IMR-90 (cell line): ENCODE results near the gene PHF21A. TPM values are rescaled to one million over a fixed set of nuclear protein-coding genes. Genes with fewer than 3 reads are reported as not detected.
A peak's percentile ranks its signal among the peaks of the same experiment; 100 is the strongest.

Experiments used
- ATAC-seq: fragments of 200-7000 bp; cut with Tn5 transposase; 2 replicates; pipeline ENCODE4 v1.9.1; 2020; ENCODE audit warnings: low read depth, mild to moderate bottlenecking, moderate library complexity
- BruUV-seq: library from RNA; stranded (reverse); fragments of 400-500 nt; replicated peaks from 2 replicates; lab custom pipeline; 2021; lab: Mats Ljungman, UMichigan
- CTCF ChIA-PET: fragments of 300-600 bp; formaldehyde crosslinking; extraction: SDS; loops from one replicate; lab custom pipeline; 2021; ENCODE audit warnings: antibody characterized with exemption; lab: Yijun Ruan, JAX
- POLR2A ChIA-PET: fragments of 300-600 bp; sonication (Branson Sonifier 250); formaldehyde crosslinking; loops from one replicate; lab custom pipeline; 2022; ENCODE audit warnings: antibody characterized with exemption; ENCODE audit not compliant: unreplicated experiment; lab: Charles Lee
- DNase-seq: peaks from one replicate; pipeline ENCODE4 v3.0.0; 2013
- H2AFZ ChIP-seq: replicated peaks from 2 replicates; pipeline ENCODE3; 2013; ENCODE audit warnings: low read length, mild to moderate bottlenecking; ENCODE audit not compliant: poor library complexity
- H2AK5ac ChIP-seq: 2 replicates; pipeline ENCODE4 v1.6.1; 2013; ENCODE audit warnings: low read depth, low read length, inconsistent platforms
- H2AK9ac ChIP-seq: replicated peaks from 2 replicates; pipeline ENCODE3; 2013; ENCODE audit warnings: mild to moderate bottlenecking, low read depth, low read length, moderate library complexity; ENCODE audit not compliant: poor library complexity
- H2BK120ac ChIP-seq: 2 replicates; pipeline ENCODE4 v1.6.1; 2013; ENCODE audit warnings: low read depth, low read length, inconsistent platforms
- H2BK15ac ChIP-seq: 3 replicates; pipeline ENCODE4 v1.6.1; 2013; ENCODE audit warnings: low read depth, low read length, inconsistent platforms
- H2BK20ac ChIP-seq: 2 replicates; pipeline ENCODE4 v1.6.1; 2013; ENCODE audit warnings: low read depth, mild to moderate bottlenecking, inconsistent platforms, low read length, moderate library complexity
- H2BK5ac ChIP-seq: 2 replicates; pipeline ENCODE4 v1.6.1; 2013; ENCODE audit warnings: mild to moderate bottlenecking, low read depth, low read length, inconsistent platforms; ENCODE audit not compliant: poor library complexity, severe bottlenecking
- H3K14ac ChIP-seq: replicated peaks from 2 replicates; pipeline ENCODE4 v1.6.1; 2013; ENCODE audit warnings: low read depth, low read length, inconsistent platforms
- H3K18ac ChIP-seq: 2 replicates; pipeline ENCODE4 v1.6.1; 2013; ENCODE audit warnings: low read depth, low read length, control low read depth
- H3K23ac ChIP-seq: 2 replicates; pipeline ENCODE4 v1.6.1; 2013; ENCODE audit warnings: low read depth, low read length, inconsistent platforms
- H3K27ac ChIP-seq: 2 replicates; pipeline ENCODE4 v1.5.1; 2013; ENCODE audit warnings: mild to moderate bottlenecking, control low read depth, low read length; ENCODE audit not compliant: insufficient read depth
- H3K27me3 ChIP-seq: 2 replicates; pipeline ENCODE4 v1.6.1; 2013; ENCODE audit warnings: low read length; ENCODE audit not compliant: control insufficient read depth, insufficient read depth
- H3K36me3 ChIP-seq: 2 replicates; pipeline ENCODE4 v1.6.1; 2013; ENCODE audit warnings: low read length, mixed read lengths; ENCODE audit not compliant: control insufficient read depth, insufficient read depth
- H3K4ac ChIP-seq: 2 replicates; pipeline ENCODE4 v1.6.1; 2013; ENCODE audit warnings: low read depth, low read length, inconsistent platforms
- H3K4me1 ChIP-seq: 2 replicates; pipeline ENCODE4 v1.6.1; 2013; ENCODE audit warnings: low read length, mixed read lengths; ENCODE audit not compliant: control insufficient read depth, insufficient read depth
- H3K4me2 ChIP-seq: 2 replicates; pipeline ENCODE4 v1.6.1; 2013; ENCODE audit warnings: low read depth, mild to moderate bottlenecking, control low read depth, low read length, moderate library complexity
- H3K4me3 ChIP-seq: 2 replicates; pipeline ENCODE4 v1.5.1; 2013; ENCODE audit warnings: low read depth, mild to moderate bottlenecking, control low read depth, low read length, moderate library complexity; ENCODE audit not compliant: insufficient read depth
- H3K56ac ChIP-seq: 2 replicates; pipeline ENCODE4 v1.6.1; 2013; ENCODE audit warnings: low read length, inconsistent platforms; ENCODE audit not compliant: insufficient read depth; ENCODE audit errors: extremely low read depth
- H3K79me1 ChIP-seq, 2 experiments: 2 replicates each; pipeline ENCODE4 v1.6.1; 2013; ENCODE audit warnings: low read length in 2 of 2, inconsistent platforms in 1 of 2, low read depth in 1 of 2
- H3K9ac ChIP-seq: 2 replicates; pipeline ENCODE4 v1.6.1; 2013; ENCODE audit warnings: low read depth, low read length, control low read depth
- H3K9me1 ChIP-seq: 2 replicates; pipeline ENCODE4 v1.6.1; 2013; ENCODE audit warnings: low read length, inconsistent platforms; ENCODE audit not compliant: insufficient read depth
- H3K9me3 ChIP-seq: 2 replicates; pipeline ENCODE4 v1.6.1; 2013; ENCODE audit warnings: low read length; ENCODE audit not compliant: control insufficient read depth, insufficient read depth
- H4K20me1 ChIP-seq: 2 replicates; pipeline ENCODE4 v1.6.1; 2013; ENCODE audit warnings: low read length, inconsistent platforms; ENCODE audit not compliant: insufficient read depth
- H4K5ac ChIP-seq: 2 replicates; pipeline ENCODE4 v1.6.1; 2013; ENCODE audit warnings: mild to moderate bottlenecking, low read depth, low read length, control low read depth
- H4K8ac ChIP-seq, 2 experiments: 2 replicates each; pipeline ENCODE4 v1.6.1; 2013; ENCODE audit warnings: low read depth in 2 of 2, low read length in 2 of 2, control low read depth in 1 of 2, inconsistent platforms in 1 of 2
- H4K91ac ChIP-seq: 2 replicates; pipeline ENCODE4 v1.6.1; 2013; ENCODE audit warnings: low read depth, low read length, inconsistent platforms; ENCODE audit not compliant: insufficient read depth
- BHLHE40 ChIP-seq: fragments of 150-350 bp; IDR thresholded peaks from 2 replicates; pipeline ENCODE4 v1.6.1; 2016; ENCODE audit warnings: mild to moderate bottlenecking, low read depth, low read length
- CEBPB ChIP-seq: IDR thresholded peaks from 2 replicates; pipeline ENCODE4 v1.6.1; 2012; ENCODE audit warnings: low read depth, low read length, improper control_type of control experiment
- CHD1 ChIP-seq: IDR thresholded peaks from 2 replicates; pipeline ENCODE4 v1.6.1; 2012; ENCODE audit warnings: low read depth, low read length, improper control_type of control experiment
- CTCF ChIP-seq: conservative IDR thresholded peaks from 2 replicates; pipeline ENCODE4 v1.5.1; 2012; ENCODE audit warnings: mild to moderate bottlenecking, low read depth, low read length, improper control_type of control experiment
- ELK1 ChIP-seq: fragments of 150-350 bp; IDR thresholded peaks from 2 replicates; pipeline ENCODE4 v1.6.1; 2016; ENCODE audit warnings: low read depth, mild to moderate bottlenecking, low read length, moderate library complexity, borderline replicate concordance
- FOS ChIP-seq: fragments of 150-350 bp; IDR thresholded peaks from 2 replicates; pipeline ENCODE4 v1.6.1; 2016; ENCODE audit warnings: low read depth, low read length
- MAFK ChIP-seq: IDR thresholded peaks from 2 replicates; pipeline ENCODE4 v1.6.1; 2012; ENCODE audit warnings: low read depth, low read length, improper control_type of control experiment
- MAZ ChIP-seq: IDR thresholded peaks from 2 replicates; pipeline ENCODE4 v1.6.1; 2012; ENCODE audit warnings: low read depth, mild to moderate bottlenecking, low read length, improper control_type of control experiment, moderate library complexity, borderline replicate concordance
- MXI1 ChIP-seq: IDR thresholded peaks from 2 replicates; pipeline ENCODE4 v1.6.1; 2012; ENCODE audit warnings: low read depth, mild to moderate bottlenecking, low read length, moderate library complexity, borderline replicate concordance
- NFE2L2 ChIP-seq: fragments of 150-350 bp; IDR thresholded peaks from 2 replicates; pipeline ENCODE4 v1.6.1; 2016; ENCODE audit warnings: low read depth, mild to moderate bottlenecking, low read length
- POLR2A ChIP-seq: IDR thresholded peaks from 2 replicates; pipeline ENCODE4 v1.6.1; 2012; ENCODE audit warnings: mild to moderate bottlenecking, low read depth, low read length
- RAD21 ChIP-seq: IDR thresholded peaks from 2 replicates; pipeline ENCODE4 v1.6.1; 2012; ENCODE audit warnings: low read length, improper control_type of control experiment
- RCOR1 ChIP-seq: IDR thresholded peaks from 2 replicates; pipeline ENCODE4 v1.6.1; 2012; ENCODE audit warnings: mild to moderate bottlenecking, low read length, improper control_type of control experiment; ENCODE audit not compliant: insufficient replicate concordance
- RFX5 ChIP-seq: IDR thresholded peaks from 2 replicates; pipeline ENCODE4 v1.8.0; 2012; ENCODE audit warnings: low read depth, mild to moderate bottlenecking, low read length, moderate library complexity
- SMC3 ChIP-seq: fragments of 150-350 bp; IDR thresholded peaks from 2 replicates; pipeline ENCODE4 v1.6.1; 2016; ENCODE audit warnings: low read depth, mild to moderate bottlenecking, antibody characterized with exemption, low read length, moderate library complexity
- USF2 ChIP-seq: fragments of 150-350 bp; IDR thresholded peaks from 2 replicates; pipeline ENCODE4 v1.6.1; 2017; ENCODE audit warnings: mild to moderate bottlenecking, antibody characterized with exemption, low read length, low read depth
- dilution Hi-C: fragments of 300-500 bp; cut with HindIII; formaldehyde crosslinking; loops from one replicate; pipeline ENCODE4 v1.14.3; 2018; ENCODE audit warnings: low sequenced_read_pairs; ENCODE audit not compliant: unreplicated experiment
- in situ Hi-C: fragments of 300-500 bp; cut with MboI; formaldehyde crosslinking; loops from 3 replicates; pipeline ENCODE4 v1.14.3; 2019; ENCODE audit warnings: low sequenced_read_pairs, inconsistent platforms, mixed read lengths
- intact Hi-C: fragments of 100-400 bp; cut with micrococcal nuclease; formaldehyde crosslinking; loops from 2 replicates; pipeline ENCODE4 v1.10.0; 2022
- polyA plus RNA-seq, 3 experiments: library from polyadenylated mRNA; depleted of rRNA; stranded (reverse); fragments of >200 nt; gene quantifications; 2 replicates each; pipeline ENCODE4 v1.2.3, GENCODE V29; 2012; ENCODE audit warnings: low replicate concordance in 1 of 3
- total RNA-seq: library from RNA; depleted of rRNA; stranded (reverse); fragments of >200 nt; gene quantifications from 2 replicates; pipeline ENCODE4 v1.2.3, GENCODE V29; 2012

The PHF21A gene
- total and polyA plus RNA-seq, 2 of the 4 experiments (the other 2 are of a cell fraction) = 9.0 to 20.6 TPM

GRCh38 chr11:46002189-46002588 is 119.1 kb downstream of the PHF21A start:
- BruUV-seq = no TSS peak
- no peak overlapping the region; the same call in 1 of the 2 replicates for H3K56ac ChIP-seq
- ChIA-PET CTCF (interaction anchor here (1.0 kb wide), 1 partner anchor 37 kb away, joined by 3 read pairs; no protein-coding TSS in a partner anchor), POLR2A (no interaction called here)
- intact Hi-C loops (loop anchor here (10.0 kb wide), 2 partner anchors 127 to 157 kb away; partner anchors contain the start of gene CRY2), dilution Hi-C loops (no loop called here), in situ Hi-C loops (loop anchor here (10.0 kb wide), 1 partner anchor 127 kb away; no protein-coding TSS in a partner anchor)
- H3K4me2 ChIP-seq = peak overlapping the region; percentile 39; the same call in 1 of the 2 replicates
- no peaks in the 10 kb centered on the region for H3K27me3 ChIP-seq
- no peak overlapping the region for H2BK120ac ChIP-seq
- H4K91ac ChIP-seq = no peak overlapping the region
- peaks cover 5% of the 10 kb centered on the region; the same call in 1 of the 2 replicates for H4K20me1 ChIP-seq
- no peak overlapping the region for H2BK15ac ChIP-seq
- DNase-seq (no peak), ATAC-seq (no peak)
- H3K9me1 ChIP-seq = peaks cover 6% of the 10 kb centered on the region
- no peak overlapping the region for H2AK9ac ChIP-seq
- H3K18ac ChIP-seq = no peak overlapping the region
- H3K27ac ChIP-seq = no peak overlapping the region
- no peaks in the 10 kb centered on the region for H3K9me3 ChIP-seq
- TF ChIP-seq CTCF (no peak), RFX5 (no peak), CEBPB (no peak), USF2 (no peak), CHD1 (no peak), POLR2A (no peak), MXI1 (no peak), RAD21 (no peak), BHLHE40 (no peak), MAZ (no peak), RCOR1 (no peak), MAFK (no peak), SMC3 (no peak), NFE2L2 (no peak), ELK1 (no peak), FOS (no peak)
- no peak overlapping the region for H3K14ac ChIP-seq
- H2AK5ac ChIP-seq = no peak overlapping the region
- H4K5ac ChIP-seq = no peak overlapping the region
- peaks cover 7% of the 10 kb centered on the region for H3K4me1 ChIP-seq
- H4K8ac ChIP-seq = no peak overlapping the region
- H3K36me3 ChIP-seq = no peaks in the 10 kb centered on the region
- no peak overlapping the region for H3K9ac ChIP-seq
- H3K4ac ChIP-seq = no peak overlapping the region; the same call in 1 of the 2 replicates
- H3K79me1 ChIP-seq = peaks cover 13 to 37% of the 10 kb centered on the region in 2 experiments
- H2BK5ac ChIP-seq = peak overlapping the region; percentile 63
- no peak overlapping the region for H3K23ac ChIP-seq
- no peak overlapping the region for H2AFZ ChIP-seq
- H3K4me3 ChIP-seq = no peak overlapping the region
- H2BK20ac ChIP-seq = peak overlapping the region; percentile 6; the same call in 1 of the 2 replicates
